Colonic mucosa (tissue), 4 donors: ENCODE results near the gene NXPH1. TPM values are rescaled to one million over a fixed set of nuclear protein-coding genes. Genes with fewer than 3 reads are reported as not detected.

Source experiments
- DNase-seq: peaks from one replicate; pipeline ENCODE4 v3.0.0-alpha.2; 2020
- H3K27ac ChIP-seq: fragments of 200-600 bp; one replicate; pipeline ENCODE4 v1.8.0; 2021
- H3K27me3 ChIP-seq: fragments of 200-600 bp; one replicate; pipeline ENCODE4 v1.8.0; 2021
- H3K36me3 ChIP-seq: fragments of 200-600 bp; one replicate; pipeline ENCODE4 v1.8.0; 2021
- H3K4me1 ChIP-seq: fragments of 200-600 bp; one replicate; pipeline ENCODE4 v1.8.0; 2021; ENCODE audit warnings: mild to moderate bottlenecking
- H3K4me3 ChIP-seq: fragments of 200-600 bp; one replicate; pipeline ENCODE4 v1.8.0; 2021
- H3K9ac ChIP-seq, 2 donors: one replicate each; pipeline ENCODE4 v1.7.0; 2013; ENCODE audit warnings: control low read depth in 2 of 2, low read depth in 2 of 2, low read length in 2 of 2
- H3K9me3 ChIP-seq: fragments of 200-600 bp; one replicate; pipeline ENCODE4 v1.8.0; 2021
- CTCF ChIP-seq: fragments of 200-600 bp; IDR thresholded peaks from one replicate; pipeline ENCODE4 v1.8.0; 2022; ENCODE audit warnings: antibody characterized with exemption, mild to moderate bottlenecking
- intact Hi-C: fragments of 100-400 bp; cut with DNase I; formaldehyde crosslinking; loops from one replicate; pipeline ENCODE4 v1.14.1; 2022
- total RNA-seq, 2 donors: library from RNA; stranded (reverse); fragmentation: NEBNext Ultra II Directional in 1 of 2; extraction: Animal tissue kit (Norgen Biotek cat#: 25700) in 1 of 2; gene quantifications; one replicate each; pipeline ENCODE4 v1.2.1, GENCODE V29; 2021
- donor health status: healthy.
- donor health status: DM: no; HTN: no; CAD: no.
- donor health status: DM: no; HTN: no; CAD: no.

NXPH1 gene
- total RNA-seq, 2 donors from 2014 or later = 0.30 TPM; not detected in 1

- intact Hi-C loops = no loop called here
- Histone ChIP-seq H3K36me3 (no peaks in the 10 kb centered on the region), H3K4me1 (no peaks in the 10 kb centered on the region), H3K9ac (no peak overlapping the region), H3K27ac (no peak overlapping the region), H3K9me3 (no peaks in the 10 kb centered on the region), H3K27me3 (no peaks in the 10 kb centered on the region), H3K4me3 (no peak overlapping the region)
- TF ChIP-seq CTCF = no peak
- no peak for DNase-seq
Observed at GRCh38 chr7:8516976-8517375, 83.6 kb downstream of the NXPH1 start.

- Histone ChIP-seq H3K4me3 (no peak overlapping the region), H3K9ac (no peak overlapping the region), H3K36me3 (no peaks in the 10 kb centered on the region), H3K9me3 (no peaks in the 10 kb centered on the region), H3K27ac (no peak overlapping the region), H3K27me3 (no peaks in the 10 kb centered on the region), H3K4me1 (no peaks in the 10 kb centered on the region)
- no peak for DNase-seq
- no peak for TF ChIP-seq CTCF
- intact Hi-C loops = no loop called here
Observed at GRCh38 chr7:8528311-8528710, 94.9 kb downstream of the NXPH1 start.

GRCh38 chr7:8531991-8532515 is 98.6 kb downstream of the NXPH1 start:
- no peak overlapping the region for H3K9ac ChIP-seq
- no peaks in the 10 kb centered on the region for H3K27me3 ChIP-seq
- H3K27ac ChIP-seq = no peak overlapping the region
- H3K9me3 ChIP-seq = no peaks in the 10 kb centered on the region
- H3K36me3 ChIP-seq = no peaks in the 10 kb centered on the region
- TF ChIP-seq CTCF = no peak
- H3K4me1 ChIP-seq = no peaks in the 10 kb centered on the region
- intact Hi-C loops = no loop called here
- no peak for DNase-seq
- no peak overlapping the region for H3K4me3 ChIP-seq

- Histone ChIP-seq H3K9ac (no peak overlapping the region), H3K27ac (no peak overlapping the region), H3K4me3 (no peak overlapping the region), H3K4me1 (no peaks in the 10 kb centered on the region), H3K36me3 (no peaks in the 10 kb centered on the region), H3K27me3 (no peaks in the 10 kb centered on the region), H3K9me3 (no peaks in the 10 kb centered on the region)
- intact Hi-C loops = no loop called here
- no peak for TF ChIP-seq CTCF
- no peak for DNase-seq
Observed at GRCh38 chr7:8536431-8536830, 103.0 kb downstream of the NXPH1 start.

- no peak overlapping the region for H3K4me3 ChIP-seq
- intact Hi-C loops = no loop called here
- no peaks in the 10 kb centered on the region for H3K4me1 ChIP-seq
- no peaks in the 10 kb centered on the region for H3K9me3 ChIP-seq
- DNase-seq = no peak
- no peak for TF ChIP-seq CTCF
- no peaks in the 10 kb centered on the region for H3K36me3 ChIP-seq
- no peak overlapping the region for H3K9ac ChIP-seq
- H3K27me3 ChIP-seq = no peaks in the 10 kb centered on the region
- H3K27ac ChIP-seq = no peak overlapping the region
Observed at GRCh38 chr7:8549046-8549445, 115.6 kb downstream of the NXPH1 start.
